Measurements from ENCODE around the gene BEST4. TPM values are rescaled to one million over a fixed set of nuclear protein-coding genes. Genes with fewer than 3 reads are reported as not detected.
A peak's percentile ranks its signal among the peaks of the same experiment; 100 is the strongest.

BEST4 gene
- total and polyA plus RNA-seq, 2 of the 13 experiments (the other 11 are each of a cell fraction or from before 2014, with no cell fraction given): 0.77 to 1.4 TPM

GRCh38 chr1:44808938-44809917, 21.3 kb upstream of the BEST4 start (continued):
- no peak for TF ChIP-seq ZNF563 (CRISPR knock-in tag; IDR thresholded peaks at IDR 0.05)
- TF ChIP-seq SIX1 (CRISPR knock-in tag; IDR thresholded peaks at IDR 0.05; ENCODE audit: borderline replicate concordance): no peak
- TF ChIP-seq ZNF83 (CRISPR knock-in tag; IDR thresholded peaks at IDR 0.05; ENCODE audit: borderline replicate concordance): no peak
- no peak for TF ChIP-seq ASH2L (IDR thresholded peaks at IDR 0.05; ENCODE audit: insufficient read length, low read depth, low read length)
- TF ChIP-seq TAF1 (CRISPR knock-in tag; IDR thresholded peaks at IDR 0.05): peak; percentile 41
- TF ChIP-seq ZNF556 (CRISPR knock-in tag; IDR thresholded peaks at IDR 0.05; ENCODE audit: borderline replicate concordance): no peak
- TF ChIP-seq PLSCR1 (CRISPR knock-in tag; IDR thresholded peaks at IDR 0.05; ENCODE audit: borderline replicate concordance): no peak
- TF ChIP-seq BCLAF1 (IDR thresholded peaks at IDR 0.05): no peak
- TF ChIP-seq CCAR2 (optimal IDR thresholded peaks at IDR 0.05; ENCODE audit: low read depth, low read length): no peak
- TF ChIP-seq NR0B2 (CRISPR knock-in tag; IDR thresholded peaks at IDR 0.05): no peak
- no peak for TF ChIP-seq SRSF9 (IDR thresholded peaks at IDR 0.05; ENCODE audit: borderline replicate concordance, insufficient read depth, low read depth, low read length, poor library complexity, severe bottlenecking)
- 0 out of 2 replicates have a peak, but pooled peaks have one; percentile 21 for TF ChIP-seq ZNF670 (CRISPR knock-in tag; IDR thresholded peaks at IDR 0.05; ENCODE audit: borderline replicate concordance)
- no peak for TF ChIP-seq SMAD9 (CRISPR knock-in tag; IDR thresholded peaks at IDR 0.05)
- peak; percentile 60; the same call in 1 of the 2 replicates for TF ChIP-seq SNAI1 (CRISPR knock-in tag; IDR thresholded peaks at IDR 0.05; ENCODE audit: borderline replicate concordance)
- TF ChIP-seq KDM3A (CRISPR knock-in tag; IDR thresholded peaks at IDR 0.05; ENCODE audit: low read depth): no peak
- no peak for TF ChIP-seq TOPORS (CRISPR knock-in tag; IDR thresholded peaks at IDR 0.05)
- peak; percentile 79 for TF ChIP-seq SNAPC4 (CRISPR knock-in tag; IDR thresholded peaks at IDR 0.05)
- no peak for TF ChIP-seq ZSCAN12 (CRISPR knock-in tag; IDR thresholded peaks at IDR 0.05)

All from HepG2 (cell line).